ENCODE data around the gene EHMT2.
A peak's percentile ranks its signal among the peaks of the same experiment; 100 is the strongest.
"Not testable (repeated sequence)": the region's sequence is repeated elsewhere in the genome, so short reads cannot be mapped to it uniquely, and the experiment has no call there.

Gene EHMT2

GRCh38 chr6:31915756-31916155 is 18.3 kb upstream of the EHMT2 start:
- DNase-seq (ENCODE audit: low spot score), result no peak
- no peak for TF ChIP-seq CTCF (IDR thresholded peaks at IDR 0.05; ENCODE audit: borderline replicate concordance, control extremely low read depth, extremely low read depth, insufficient read depth, missing control alignments)
- in situ Hi-C loops (cut with MboI; ENCODE audit: low sequenced_read_pairs, unreplicated experiment), result no loop called here

- no peak for TF ChIP-seq CTCF (IDR thresholded peaks at IDR 0.05; ENCODE audit: borderline replicate concordance, control extremely low read depth, extremely low read depth, insufficient read depth, missing control alignments)
- DNase-seq (ENCODE audit: low spot score), result no peak
- in situ Hi-C loops (cut with MboI; ENCODE audit: low sequenced_read_pairs, unreplicated experiment), result no loop called here
Observed at GRCh38 chr6:31915351-31915750, 17.9 kb upstream of the EHMT2 start.

- in situ Hi-C loops (cut with MboI; ENCODE audit: low sequenced_read_pairs, unreplicated experiment), result no loop called here
- DNase-seq (ENCODE audit: low spot score), result no peak
- no peak for TF ChIP-seq CTCF (IDR thresholded peaks at IDR 0.05; ENCODE audit: borderline replicate concordance, control extremely low read depth, extremely low read depth, insufficient read depth, missing control alignments)
Observed at GRCh38 chr6:31911826-31912585, 14.5 kb upstream of the EHMT2 start.

GRCh38 chr6:31909298-31909697 is 11.8 kb upstream of the EHMT2 start:
- in situ Hi-C loops (cut with MboI; ENCODE audit: low sequenced_read_pairs, unreplicated experiment); DNase-seq (ENCODE audit: low spot score): not testable (repeated sequence)

GRCh38 chr6:31908791-31909190 is 11.3 kb upstream of the EHMT2 start:
- peak; percentile 68 for DNase-seq (ENCODE audit: low spot score)

DNA sequence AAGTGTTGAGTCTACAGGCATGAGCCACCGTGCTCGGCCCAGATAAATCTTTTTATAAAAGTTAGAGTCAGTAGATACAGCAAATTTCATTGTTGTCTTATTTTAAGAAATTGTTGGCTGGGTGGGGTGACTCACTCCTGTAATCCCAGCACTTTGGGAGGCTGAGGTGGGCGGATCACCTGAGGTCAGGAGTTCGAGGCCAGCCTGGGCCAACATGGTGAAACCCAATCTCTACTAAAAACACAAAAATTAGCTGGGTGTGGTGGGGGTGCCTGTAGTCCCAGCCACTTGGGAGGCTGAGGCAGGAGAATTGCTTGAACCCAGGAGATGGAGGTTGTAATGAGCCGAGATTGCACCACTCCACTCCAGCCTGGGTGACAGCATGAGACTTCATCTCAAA is 10.8 kb upstream of the EHMT2 start:
- in situ Hi-C loops (cut with MboI; ENCODE audit: low sequenced_read_pairs, unreplicated experiment); DNase-seq (ENCODE audit: low spot score): not testable (repeated sequence)

More at GRCh38 chr6:31908791-31909190, 11.3 kb upstream of the EHMT2 start:
- no peak for TF ChIP-seq CTCF (IDR thresholded peaks at IDR 0.05; ENCODE audit: borderline replicate concordance, control extremely low read depth, extremely low read depth, insufficient read depth, missing control alignments)
- in situ Hi-C loops (cut with MboI; ENCODE audit: low sequenced_read_pairs, unreplicated experiment), result no loop called here

GRCh38 chr6:31907158-31907813 is 9.8 kb upstream of the EHMT2 start:
- DNase-seq (ENCODE audit: low spot score), result no peak
- in situ Hi-C loops (cut with MboI; ENCODE audit: low sequenced_read_pairs, unreplicated experiment), result no loop called here
- TF ChIP-seq CTCF (IDR thresholded peaks at IDR 0.05; ENCODE audit: borderline replicate concordance, control extremely low read depth, extremely low read depth, insufficient read depth, missing control alignments), result no peak

DNA sequence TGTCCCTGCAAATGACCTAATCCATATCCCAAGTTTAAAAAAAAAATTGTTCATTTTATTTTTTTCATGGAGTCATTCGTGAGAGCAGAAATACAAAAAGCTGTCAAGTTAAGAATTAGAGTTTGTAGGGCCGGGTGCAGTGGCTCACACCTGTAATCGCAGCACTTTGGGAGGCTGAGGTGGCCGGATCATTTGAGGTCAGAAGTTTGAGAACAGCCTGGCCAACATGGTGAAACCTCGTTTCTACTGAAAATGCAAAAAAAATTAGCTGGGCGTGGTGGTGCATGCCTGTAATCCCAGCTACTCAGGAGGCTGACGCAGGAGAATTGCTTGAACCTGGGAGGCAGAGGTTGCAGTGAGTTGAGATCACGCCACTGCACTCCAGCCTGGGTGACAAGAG is 9.2 kb upstream of the EHMT2 start:
- in situ Hi-C loops (cut with MboI; ENCODE audit: low sequenced_read_pairs, unreplicated experiment); DNase-seq (ENCODE audit: low spot score): not testable (repeated sequence)

Data from GM13976 (cell line).